HepG2 (cell line): ENCODE data around the gene VARS2.

Experiments used
- KDM1A ChIP-seq: IDR thresholded peaks from 2 replicates; pipeline ENCODE4 v1.6.1; 2016; ENCODE audit warnings: missing compliant biosample characterization
- POLR2A ChIP-seq, 2 experiments: IDR thresholded peaks; 2 replicates each; pipeline ENCODE4 v1.6.1; 2011; ENCODE audit warnings: low read depth in 2 of 2, low read length in 2 of 2, mild to moderate bottlenecking in 1 of 2, moderate library complexity in 1 of 2; ENCODE audit not compliant: insufficient read depth in 1 of 2
- SALL2 ChIP-seq: sonication (generic); formaldehyde crosslinking; IDR thresholded peaks from 2 replicates; pipeline ENCODE4 v1.8.1; 2023; ENCODE audit warnings: mild to moderate bottlenecking, missing genetic modification reagents, inconsistent platforms
- SUZ12 ChIP-seq: fragments of 150-350 bp; IDR thresholded peaks from 2 replicates; pipeline ENCODE4 v1.6.1; 2014; ENCODE audit warnings: low read depth, low read length
- ZNF230 ChIP-seq: sonication (generic); formaldehyde crosslinking; IDR thresholded peaks from 2 replicates; pipeline ENCODE4 v1.4.0; 2020; ENCODE audit warnings: mild to moderate bottlenecking, missing genetic modification reagents
- ZNF83 ChIP-seq: sonication (generic); formaldehyde crosslinking; IDR thresholded peaks from 2 replicates; pipeline ENCODE4 v1.4.0; 2020; ENCODE audit warnings: missing genetic modification reagents, mild to moderate bottlenecking, borderline replicate concordance

DNA sequence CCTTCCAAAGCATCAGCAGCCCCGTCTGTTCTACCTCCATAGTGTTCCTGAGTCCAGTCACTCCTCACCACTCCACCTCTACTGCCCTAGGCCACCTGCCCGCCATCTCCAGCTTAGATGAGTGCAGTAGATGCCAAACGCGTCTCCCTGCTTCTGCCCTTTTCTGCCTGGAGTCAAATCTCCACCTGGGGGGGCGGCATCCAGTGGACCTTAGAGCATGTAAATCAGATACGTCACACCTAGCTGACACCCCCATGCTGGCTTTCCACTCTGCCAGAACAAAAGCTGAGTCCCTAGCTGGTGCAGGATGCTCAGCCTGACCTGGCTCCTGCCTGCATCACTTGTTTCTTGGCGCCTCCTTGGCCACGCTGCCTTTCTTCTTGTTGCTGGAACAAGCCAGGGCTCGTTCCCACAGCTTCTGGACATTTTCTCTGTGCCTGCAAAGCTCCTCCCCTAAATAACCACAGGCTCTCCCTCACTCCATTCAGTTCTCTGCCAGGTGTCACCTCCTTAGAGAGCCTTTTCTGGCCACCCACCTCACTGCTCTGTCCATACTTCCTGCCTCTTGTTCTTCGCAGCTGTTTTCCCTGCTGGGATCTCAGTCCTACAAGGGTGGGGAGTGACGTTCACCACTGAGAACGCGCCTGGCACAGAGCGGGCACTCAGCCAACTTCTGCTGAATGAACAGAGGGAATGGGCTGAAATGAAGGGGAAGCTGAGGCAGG is 24.0 kb upstream of the VARS2 start:
- TF ChIP-seq KDM1A, result no peak
- no peak for TF ChIP-seq ZNF230 (CRISPR knock-in tag)
- TF ChIP-seq ZNF83, result no peak
- no peak for TF ChIP-seq SALL2 (CRISPR knock-in tag)
- TF ChIP-seq POLR2A (IDR thresholded peaks at IDR 0.05; ENCODE audit: insufficient read depth in 1 of 2, low read depth in 2 of 2, low read length in 2 of 2), result no peak
- TF ChIP-seq SUZ12, result no peak
